Kidney (tissue), 14 donors: ENCODE results near the gene HNRNPAB. TPM values are rescaled to one million over a fixed set of nuclear protein-coding genes. Genes with fewer than 3 reads are reported as not detected.

ENCODE experiments used
- DNase-seq, 5 donors: peaks; one replicate each; pipeline ENCODE4 v3.0.0-alpha.2; 2013 to 2020
- FAIRE-seq: peaks from 2 replicates; lab custom pipeline; 2012; peaks lifted over from hg19 to GRCh38; lab: Jason Lieb, UNC
- H3K27ac ChIP-seq, 2 donors: one replicate each; pipeline ENCODE4 v1.7.0; 2013; ENCODE audit warnings: low read depth in 2 of 2, low read length in 2 of 2, inconsistent platforms in 1 of 2
- H3K27me3 ChIP-seq: one replicate; pipeline ENCODE4 v1.7.1; 2013; ENCODE audit warnings: low read length, inconsistent platforms; ENCODE audit not compliant: control insufficient read depth, insufficient read depth
- H3K36me3 ChIP-seq, 3 donors: one replicate each; pipeline versions ENCODE4 v1.7.0 to v1.7.1; 2013; ENCODE audit warnings: low read length in 3 of 3, control low read depth in 1 of 3, inconsistent platforms in 1 of 3; ENCODE audit not compliant: insufficient read depth in 3 of 3, control insufficient read depth in 2 of 3
- H3K4me1 ChIP-seq, 3 donors: one replicate each; pipeline versions ENCODE4 v1.7.0 to v1.7.1; 2013; ENCODE audit warnings: low read length in 3 of 3, inconsistent platforms in 1 of 3, low read depth in 1 of 3; ENCODE audit not compliant: control insufficient read depth in 2 of 3, insufficient read depth in 2 of 3
- H3K4me3 ChIP-seq, 3 donors: one replicate each; pipeline versions ENCODE4 v1.7.0 to v1.8.1; 2013; ENCODE audit warnings: low read length in 3 of 3, control low read depth in 1 of 3, inconsistent platforms in 1 of 3
- H3K9ac ChIP-seq, 3 donors: one replicate each; pipeline versions ENCODE4 v1.7.0 to v1.7.1; 2013; ENCODE audit warnings: low read length in 3 of 3, control low read depth in 1 of 3, inconsistent platforms in 1 of 3
- H3K9me3 ChIP-seq, 3 donors: one replicate each; pipeline versions ENCODE4 v1.7.0 to v1.7.1; 2013; ENCODE audit warnings: low read length in 3 of 3, control low read depth in 1 of 3, inconsistent platforms in 1 of 3; ENCODE audit not compliant: control insufficient read depth in 2 of 3, insufficient read depth in 1 of 3
- intact Hi-C: fragments of 100-400 bp; cut with DNase I; formaldehyde crosslinking; loops from one replicate; pipeline ENCODE4 v1.11.1; 2022
- polyA plus RNA-seq: library from polyadenylated mRNA; stranded (reverse); fragments of 350-450 nt; fragmentation: Illumina TruSeq; extraction: RNeasy Lipid Tissue Mini Kit (QIAGEN cat#74804); gene quantifications from one replicate; pipeline ENCODE4 v1.2.3, GENCODE V29; 2014; ENCODE audit warnings: low read depth, low replicate concordance; ENCODE audit not compliant: insufficient read depth
- total RNA-seq: library from RNA; stranded (reverse); fragmentation: NEBNext Ultra II Directional; extraction: Animal tissue kit (Norgen Biotek cat#: 25700); gene quantifications from one replicate; pipeline ENCODE4 v1.2.1, GENCODE V29; 2021
- TF ChIP-seq, protein P1 (sequence below): IDR thresholded peaks from 3 replicates; pipeline ENCODE4 v1.5.1; 2012; ENCODE audit warnings: mild to moderate bottlenecking, moderate library complexity, borderline replicate concordance; ENCODE audit not compliant: insufficient read depth; ENCODE audit errors: extremely low read depth
- donor health status: control.
- donor health status: control.
- donor health status: control.
- donor health status: control.
- donor health status: control.
- donor health status: DM: yes; HTN: yes; CAD: no.
- donor health status: Normal renal cell carcinoma (clear cell type).

The HNRNPAB gene
- total and polyA plus RNA-seq, 2 donors from 2014 or later: 81.8 to 130 TPM

GRCh38 chr5:178214160-178214803 lies 9.9 kb downstream of the HNRNPAB start:
- Histone ChIP-seq H3K27me3 (no peaks in the 10 kb centered on the region), H3K9me3 (no peaks in the 10 kb centered on the region), H3K4me3 (no peak overlapping the region), H3K27ac (peak overlapping the region; percentile 26 to 42), H3K9ac (no peak overlapping the region), H3K36me3 (peaks cover 11 to 57% (median 48%) of the 10 kb centered on the region in 3 donors), H3K4me1 (peaks cover 0 to 28% (median 26%) of the 10 kb centered on the region in 3 donors)
- FAIRE-seq (no peak), DNase-seq (peak in 1 of 5 donors; percentile 37)
- intact Hi-C loops: no loop called here
- TF ChIP-seq, protein P1, sequence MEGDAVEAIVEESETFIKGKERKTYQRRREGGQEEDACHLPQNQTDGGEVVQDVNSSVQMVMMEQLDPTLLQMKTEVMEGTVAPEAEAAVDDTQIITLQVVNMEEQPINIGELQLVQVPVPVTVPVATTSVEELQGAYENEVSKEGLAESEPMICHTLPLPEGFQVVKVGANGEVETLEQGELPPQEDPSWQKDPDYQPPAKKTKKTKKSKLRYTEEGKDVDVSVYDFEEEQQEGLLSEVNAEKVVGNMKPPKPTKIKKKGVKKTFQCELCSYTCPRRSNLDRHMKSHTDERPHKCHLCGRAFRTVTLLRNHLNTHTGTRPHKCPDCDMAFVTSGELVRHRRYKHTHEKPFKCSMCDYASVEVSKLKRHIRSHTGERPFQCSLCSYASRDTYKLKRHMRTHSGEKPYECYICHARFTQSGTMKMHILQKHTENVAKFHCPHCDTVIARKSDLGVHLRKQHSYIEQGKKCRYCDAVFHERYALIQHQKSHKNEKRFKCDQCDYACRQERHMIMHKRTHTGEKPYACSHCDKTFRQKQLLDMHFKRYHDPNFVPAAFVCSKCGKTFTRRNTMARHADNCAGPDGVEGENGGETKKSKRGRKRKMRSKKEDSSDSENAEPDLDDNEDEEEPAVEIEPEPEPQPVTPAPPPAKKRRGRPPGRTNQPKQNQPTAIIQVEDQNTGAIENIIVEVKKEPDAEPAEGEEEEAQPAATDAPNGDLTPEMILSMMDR: no peak

DNA sequence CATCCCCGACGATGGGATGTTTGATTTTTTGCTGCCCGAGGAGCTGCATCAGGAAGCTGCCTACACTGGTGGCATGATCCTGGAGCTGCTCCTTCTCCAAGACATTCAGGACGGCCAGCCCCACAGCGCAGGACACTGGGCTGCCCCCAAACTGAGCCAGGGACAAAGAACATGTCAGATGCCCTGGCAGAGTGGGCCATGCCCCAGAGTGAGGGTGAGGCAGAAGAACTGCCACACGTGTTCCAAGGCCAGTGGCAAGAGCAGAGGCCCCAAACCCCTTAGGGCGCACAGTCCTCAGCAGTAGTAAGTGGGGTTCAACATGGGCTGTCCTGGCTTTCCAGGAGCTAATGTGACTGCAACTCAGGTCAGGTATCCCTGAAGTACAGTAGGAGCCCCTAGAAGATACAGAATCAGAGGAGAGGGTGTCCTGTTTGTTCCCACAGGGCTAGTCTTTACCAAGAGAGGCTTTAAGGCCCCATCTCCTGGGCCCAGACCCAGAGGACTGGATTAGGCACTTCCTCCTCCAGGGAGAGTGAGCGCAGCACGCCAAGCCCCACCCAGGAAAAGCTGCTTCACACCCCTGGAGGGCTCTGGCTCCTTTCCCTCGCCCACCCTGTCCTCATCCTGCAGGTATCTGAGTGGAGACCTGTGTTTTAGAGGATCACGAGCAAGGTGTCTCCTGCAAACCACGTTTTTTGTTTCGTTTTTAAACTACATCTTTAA lies 11.1 kb downstream of the HNRNPAB start:
- peaks cover 0 to 28% (median 26%) of the 10 kb centered on the region in 3 donors for H3K4me1 ChIP-seq
- peaks cover 6 to 45% (median 37%) of the 10 kb centered on the region in 3 donors for H3K36me3 ChIP-seq
- TF ChIP-seq, protein P1: no peak
- H3K27me3 ChIP-seq: no peaks in the 10 kb centered on the region
- no peak overlapping the region for H3K9ac ChIP-seq
- peak overlapping the region; percentile 3 to 32 for H3K27ac ChIP-seq
- intact Hi-C loops: no loop called here
- DNase-seq (peak in 1 of 5 donors; percentile 43), FAIRE-seq (no peak)
- H3K4me3 ChIP-seq: no peak overlapping the region
- H3K9me3 ChIP-seq: no peaks in the 10 kb centered on the region

DNA sequence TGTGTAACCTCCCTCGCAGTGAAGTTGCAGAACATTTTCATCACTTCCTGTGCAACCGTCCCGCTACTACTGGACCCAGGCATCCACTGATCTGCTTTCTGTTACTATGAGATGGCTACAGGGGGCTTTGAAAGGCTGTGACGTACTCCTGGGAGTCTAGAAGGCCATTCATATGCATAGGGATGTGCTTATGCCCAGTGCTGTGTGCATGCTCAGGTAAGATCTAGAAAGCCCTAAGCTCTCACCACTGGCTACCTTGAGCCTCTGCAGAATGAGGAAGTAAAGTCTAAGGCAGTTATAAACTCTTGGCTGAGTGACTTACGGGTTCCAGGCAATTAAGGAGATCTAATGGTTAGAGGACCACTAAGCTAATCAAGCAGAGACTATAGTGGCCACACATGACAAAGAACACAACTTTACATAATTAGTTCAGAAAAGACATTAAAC lies 11.8 kb downstream of the HNRNPAB start:
- H3K36me3 ChIP-seq: peaks cover 6 to 39% (median 34%) of the 10 kb centered on the region in 3 donors
- TF ChIP-seq, protein P1: no peak
- FAIRE-seq: no peak

More for the DNA sequence above, 11.8 kb downstream of the HNRNPAB start:
- DNase-seq: no peak
- intact Hi-C loops: no loop called here
- Histone ChIP-seq H3K27ac (no peak overlapping the region), H3K4me3 (no peak overlapping the region), H3K27me3 (no peaks in the 10 kb centered on the region), H3K4me1 (peaks cover 0 to 28% (median 26%) of the 10 kb centered on the region in 3 donors), H3K9me3 (no peaks in the 10 kb centered on the region), H3K9ac (no peak overlapping the region)
